B cell (primary cell): ENCODE results near the gene COMT. TPM values are rescaled to one million over a fixed set of nuclear protein-coding genes. Genes with fewer than 3 reads are reported as not detected.

Experiments
- ATAC-seq: fragments of 200-7000 bp; cut with Tn5 transposase; one replicate; pipeline ENCODE4 v1.10.0; 2021; ENCODE audit warnings: low read depth, mild to moderate bottlenecking, moderate number of reproducible peaks, moderate library complexity
- CTCF ChIA-PET: fragments of 350-600 bp; sonication (Branson Sonifier 250); formaldehyde crosslinking; loops from one replicate; lab custom pipeline; 2021; ENCODE audit warnings: antibody characterized with exemption, inconsistent platforms; lab: Charles Lee
- POLR2A ChIA-PET: fragments of 350-600 bp; sonication (Branson Sonifier 250); formaldehyde crosslinking; loops from one replicate; lab custom pipeline; 2021; ENCODE audit warnings: antibody characterized with exemption; lab: Charles Lee
- DNase-seq: peaks from one replicate; pipeline ENCODE4 v3.0.0; 2013
- H2AFZ ChIP-seq: 2 replicates; pipeline ENCODE4 v1.6.1; 2012; ENCODE audit warnings: mild to moderate bottlenecking, low read depth, low read length; ENCODE audit not compliant: insufficient read depth, poor library complexity, severe bottlenecking
- H3K27ac ChIP-seq, 2 donors: 1 replicate in 1 of 2; 2 replicates in 1 of 2; pipeline ENCODE4 v1.5.1; 2012 to 2013; ENCODE audit warnings: low read length in 2 of 2, mild to moderate bottlenecking in 2 of 2, moderate library complexity in 1 of 2
- H3K27me3 ChIP-seq, 4 experiments: fragments of 200-600 bp in 1 of 4; sonication (generic) in 1 of 4; replicated peaks in 1 of 4; 1 replicate in 2 of 4; 2 replicates in 2 of 4; pipeline versions ENCODE4 v1.6.1 to v1.7.0; 2013 to 2016; ENCODE audit warnings: low read length in 3 of 4, mild to moderate bottlenecking in 2 of 4, mixed read lengths in 1 of 4, moderate library complexity in 1 of 4; ENCODE audit not compliant: insufficient read depth in 4 of 4, control insufficient read depth in 3 of 4; ENCODE audit errors: control extremely low read depth in 1 of 4
- H3K36me3 ChIP-seq, 2 experiments: replicated peaks in 1 of 2; 1 replicate in 1 of 2; 2 replicates in 1 of 2; pipeline versions ENCODE4 v1.6.1 to v1.7.1; 2013; ENCODE audit warnings: low read length in 1 of 2; ENCODE audit not compliant: insufficient read depth in 2 of 2, control insufficient read depth in 1 of 2; ENCODE audit errors: control extremely low read depth in 1 of 2, extremely low read depth in 1 of 2
- H3K4me1 ChIP-seq, 2 donors: fragments of 200-600 bp in 1 of 2; sonication (generic) in 1 of 2; 1 replicate in 1 of 2; 2 replicates in 1 of 2; pipeline versions ENCODE4 v1.5.1 to v1.6.1; 2013 to 2017; ENCODE audit warnings: low read length in 2 of 2; ENCODE audit not compliant: control insufficient read depth in 2 of 2, insufficient read depth in 2 of 2
- H3K4me2 ChIP-seq: replicated peaks from 2 replicates; pipeline ENCODE3; 2012; ENCODE audit warnings: mild to moderate bottlenecking, low read depth, low read length; ENCODE audit not compliant: poor library complexity, severe bottlenecking
- H3K4me3 ChIP-seq, 5 experiments: fragments of 200-600 bp in 1 of 5; sonication (generic) in 1 of 5; 1 replicate in 3 of 5; 2 replicates in 2 of 5; pipeline versions ENCODE4 v1.5.1 to v1.7.0; 2011 to 2016; ENCODE audit warnings: low read length in 4 of 5, mild to moderate bottlenecking in 4 of 5, low read depth in 2 of 5, control low read depth in 1 of 5, moderate library complexity in 1 of 5; ENCODE audit not compliant: insufficient read depth in 1 of 5; ENCODE audit errors: control extremely low read depth in 1 of 5, extremely low read depth in 1 of 5
- H3K79me2 ChIP-seq: fragments of 200-600 bp; sonication (generic); one replicate; pipeline ENCODE4 v1.6.0; 2016; ENCODE audit warnings: low read length; ENCODE audit not compliant: control insufficient read depth, insufficient read depth
- H3K9ac ChIP-seq: fragments of 200-600 bp; sonication (generic); 2 replicates; pipeline ENCODE4 v1.6.1; 2017; ENCODE audit warnings: mild to moderate bottlenecking, low read length, moderate library complexity
- H3K9me3 ChIP-seq, 3 donors: one replicate each; pipeline versions ENCODE4 v1.6.1 to v1.7.1; 2013; ENCODE audit warnings: low read length in 2 of 3; ENCODE audit not compliant: control insufficient read depth in 2 of 3, insufficient read depth in 1 of 3; ENCODE audit errors: control extremely low read depth in 1 of 3
- H4K20me1 ChIP-seq: 2 replicates; pipeline ENCODE4 v1.6.0; 2012; ENCODE audit warnings: mild to moderate bottlenecking, low read length; ENCODE audit not compliant: insufficient read depth, control insufficient read depth, poor library complexity, severe bottlenecking
- H3K27ac Mint-ChIP-seq: one replicate; pipeline ENCODE4 v1.8.0; 2021; ENCODE audit warnings: mixed read lengths
- H3K27me3 Mint-ChIP-seq: one replicate; pipeline ENCODE4 v1.8.0; 2021; ENCODE audit warnings: mixed read lengths
- H3K4me1 Mint-ChIP-seq: one replicate; pipeline ENCODE4 v1.8.0; 2021; ENCODE audit warnings: mixed read lengths
- H3K4me3 Mint-ChIP-seq: one replicate; pipeline ENCODE4 v1.8.0; 2021; ENCODE audit warnings: mixed read lengths
- H3K9me3 Mint-ChIP-seq: one replicate; pipeline ENCODE4 v1.8.0; 2022; ENCODE audit warnings: mixed read lengths; ENCODE audit not compliant: insufficient read depth
- CTCF ChIP-seq: fragments of 200-600 bp; IDR thresholded peaks from one replicate; pipeline ENCODE4 v1.8.0; 2022; ENCODE audit warnings: antibody characterized with exemption, mild to moderate bottlenecking
- EZH2 ChIP-seq: IDR thresholded peaks from 2 replicates; pipeline ENCODE4 v1.6.1; 2012; ENCODE audit warnings: borderline replicate concordance, low read depth, mild to moderate bottlenecking, moderate library complexity, low read length; ENCODE audit not compliant: insufficient read depth, poor library complexity, severe bottlenecking
- whole genome bisulfite sequencing: methylation state at CpG from one replicate; pipeline ENCODE4 v1.1.5; 2013; ENCODE audit warnings: missing lambda C conversion rate; ENCODE audit not compliant: insufficient coverage; 5-methylcytosine and 5-hydroxymethylcytosine counted together
- intact Hi-C: fragments of 100-400 bp; cut with micrococcal nuclease; formaldehyde crosslinking; loops from one replicate; pipeline ENCODE4 v1.10.0; 2022
- polyA plus RNA-seq: library from polyadenylated mRNA; depleted of rRNA; stranded (reverse); fragments of >200 nt; gene quantifications from 2 replicates; pipeline ENCODE4 v1.2.3, GENCODE V29; 2012
- total RNA-seq, 2 donors: library from RNA; stranded (reverse); fragments of 120-200 nt in 1 of 2; gene quantifications; 1 replicate in 1 of 2; 2 replicates in 1 of 2; pipeline versions ENCODE4 v1.2.3 to v1.2.4, GENCODE V29; 2013 to 2022

The COMT gene
- total and polyA plus RNA-seq, 2 donors (not counting 1 experiment from before 2014, with no cell fraction given): 32.6 to 58.3 TPM

- Mint-ChIP-seq H3K27me3 (no peaks in the 10 kb centered on the region), H3K27ac (no peak overlapping the region), H3K9me3 (no peaks in the 10 kb centered on the region), H3K4me3 (no peak overlapping the region), H3K4me1 (peaks cover 1% of the 10 kb centered on the region)
- no peaks in the 10 kb centered on the region for H3K79me2 ChIP-seq
- 94% methylated on average over 20 of the region's 20 CpGs for WGBS
- intact Hi-C loops: no loop called here
- H3K9ac ChIP-seq: no peak overlapping the region
- no peaks in the 10 kb centered on the region for H3K27me3 ChIP-seq
- no peak overlapping the region for H3K4me2 ChIP-seq
- H3K36me3 ChIP-seq: peaks cover 4 to 53% of the 10 kb centered on the region in 2 experiments
- ATAC-seq (no peak), DNase-seq (no peak)
- H4K20me1 ChIP-seq: no peaks in the 10 kb centered on the region
- H3K9me3 ChIP-seq: peaks cover 0 to 8% (median 5%) of the 10 kb centered on the region in 3 donors
- ChIA-PET CTCF (interaction anchor here (1.1 to 5.7 kb wide), 6 partner anchors 8 to 181 kb away, joined by 3 to 210 read pairs (median 4); no protein-coding TSS in a partner anchor), POLR2A (no interaction called here)
- no peak for TF ChIP-seq CTCF
- TF ChIP-seq EZH2: no peak
- H2AFZ ChIP-seq: no peak overlapping the region
- H3K27ac ChIP-seq: no peak overlapping the region
- H3K4me3 ChIP-seq: no peak overlapping the region
- no peaks in the 10 kb centered on the region for H3K4me1 ChIP-seq
Measured at GRCh38 chr22:19912271-19912999, 29.1 kb upstream of the COMT start.

GRCh38 chr22:19913337-19913936, 28.1 kb upstream of the COMT start:
- peaks cover 4 to 60% of the 10 kb centered on the region in 2 experiments for H3K36me3 ChIP-seq
- intact Hi-C loops: no loop called here
- POLR2A ChIA-PET: no interaction called here

More at GRCh38 chr22:19913337-19913936, 28.1 kb upstream of the COMT start:
- no peak overlapping the region for H3K4me3 ChIP-seq
- H3K4me2 ChIP-seq: no peak overlapping the region
- CTCF ChIA-PET: interaction anchor here (0.8 to 5.7 kb wide), 6 partner anchors 9 to 182 kb away, joined by 3 to 210 read pairs (median 5); no protein-coding TSS in a partner anchor
- Mint-ChIP-seq H3K27ac (no peak overlapping the region), H3K9me3 (no peaks in the 10 kb centered on the region), H3K4me1 (peaks cover 1% of the 10 kb centered on the region), H3K27me3 (no peaks in the 10 kb centered on the region), H3K4me3 (no peak overlapping the region)
- no peak overlapping the region for H3K9ac ChIP-seq
- no peak overlapping the region for H2AFZ ChIP-seq
- H3K79me2 ChIP-seq: no peaks in the 10 kb centered on the region
- no peak for DNase-seq
- TF ChIP-seq EZH2: no peak
- TF ChIP-seq CTCF: no peak
- H3K27me3 ChIP-seq: no peaks in the 10 kb centered on the region
- 96% methylated on average over 3 of the region's 6 CpGs for WGBS
- peaks cover 0 to 8% (median 5%) of the 10 kb centered on the region in 3 donors for H3K9me3 ChIP-seq
- H3K27ac ChIP-seq: no peak overlapping the region
- no peaks in the 10 kb centered on the region for H3K4me1 ChIP-seq
- ATAC-seq: no peak
- no peaks in the 10 kb centered on the region for H4K20me1 ChIP-seq
